Gastroesophageal sphincter (tissue), 3 donors: Measurements from ENCODE around the gene LPIN1.

Experiments used
- POLR2AphosphoS5 ChIP-seq: sonication (generic); formaldehyde crosslinking; IDR thresholded peaks from one replicate; pipeline ENCODE4 v1.6.1; 2017; ENCODE audit warnings: antibody characterized with exemption
- TF ChIP-seq, protein P1 (sequence below), 4 experiments: fragments of 200-600 bp in 2 of 4; fragments of 450-650 bp in 2 of 4; sonication (generic) in 1 of 4; IDR thresholded peaks; one replicate each; pipeline ENCODE4 v1.5.1; 2017 to 2019; ENCODE audit warnings: antibody characterized with exemption in 4 of 4, mild to moderate bottlenecking in 2 of 4, moderate library complexity in 2 of 4

DNA sequence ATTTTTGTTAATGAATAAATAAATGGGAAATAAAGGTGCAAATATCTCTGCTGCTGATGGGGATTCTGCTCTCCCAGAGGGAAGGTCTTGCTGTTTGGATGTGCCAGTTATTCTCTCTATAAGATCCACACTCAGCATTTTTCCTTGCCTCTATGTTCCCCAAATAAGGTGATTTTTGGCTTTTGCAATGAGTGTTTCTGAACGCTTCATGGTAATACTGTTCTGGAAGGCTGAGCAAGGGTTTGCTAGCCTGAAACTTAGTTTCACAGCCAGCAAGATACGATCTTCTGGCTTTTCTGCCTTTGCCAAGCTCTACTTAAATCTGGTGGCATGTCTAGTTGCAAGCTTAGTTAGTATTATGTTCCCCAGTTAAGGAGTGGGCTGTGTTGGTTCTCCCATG lies 114.6 kb downstream of the LPIN1 start:
- no peak for TF ChIP-seq POLR2AphosphoS5
- TF ChIP-seq, protein P1, sequence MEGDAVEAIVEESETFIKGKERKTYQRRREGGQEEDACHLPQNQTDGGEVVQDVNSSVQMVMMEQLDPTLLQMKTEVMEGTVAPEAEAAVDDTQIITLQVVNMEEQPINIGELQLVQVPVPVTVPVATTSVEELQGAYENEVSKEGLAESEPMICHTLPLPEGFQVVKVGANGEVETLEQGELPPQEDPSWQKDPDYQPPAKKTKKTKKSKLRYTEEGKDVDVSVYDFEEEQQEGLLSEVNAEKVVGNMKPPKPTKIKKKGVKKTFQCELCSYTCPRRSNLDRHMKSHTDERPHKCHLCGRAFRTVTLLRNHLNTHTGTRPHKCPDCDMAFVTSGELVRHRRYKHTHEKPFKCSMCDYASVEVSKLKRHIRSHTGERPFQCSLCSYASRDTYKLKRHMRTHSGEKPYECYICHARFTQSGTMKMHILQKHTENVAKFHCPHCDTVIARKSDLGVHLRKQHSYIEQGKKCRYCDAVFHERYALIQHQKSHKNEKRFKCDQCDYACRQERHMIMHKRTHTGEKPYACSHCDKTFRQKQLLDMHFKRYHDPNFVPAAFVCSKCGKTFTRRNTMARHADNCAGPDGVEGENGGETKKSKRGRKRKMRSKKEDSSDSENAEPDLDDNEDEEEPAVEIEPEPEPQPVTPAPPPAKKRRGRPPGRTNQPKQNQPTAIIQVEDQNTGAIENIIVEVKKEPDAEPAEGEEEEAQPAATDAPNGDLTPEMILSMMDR (IDR thresholded peaks at IDR 0.05), result no peak
